ENCODE data around the gene KRT71. TPM values are rescaled to one million over a fixed set of nuclear protein-coding genes. Genes with fewer than 3 reads are reported as not detected.

Gene KRT71
- total and polyA plus RNA-seq, 2 of the 8 experiments (the other 6 are each of a cell fraction or from before 2014, with no cell fraction given), result not detected

DNA sequence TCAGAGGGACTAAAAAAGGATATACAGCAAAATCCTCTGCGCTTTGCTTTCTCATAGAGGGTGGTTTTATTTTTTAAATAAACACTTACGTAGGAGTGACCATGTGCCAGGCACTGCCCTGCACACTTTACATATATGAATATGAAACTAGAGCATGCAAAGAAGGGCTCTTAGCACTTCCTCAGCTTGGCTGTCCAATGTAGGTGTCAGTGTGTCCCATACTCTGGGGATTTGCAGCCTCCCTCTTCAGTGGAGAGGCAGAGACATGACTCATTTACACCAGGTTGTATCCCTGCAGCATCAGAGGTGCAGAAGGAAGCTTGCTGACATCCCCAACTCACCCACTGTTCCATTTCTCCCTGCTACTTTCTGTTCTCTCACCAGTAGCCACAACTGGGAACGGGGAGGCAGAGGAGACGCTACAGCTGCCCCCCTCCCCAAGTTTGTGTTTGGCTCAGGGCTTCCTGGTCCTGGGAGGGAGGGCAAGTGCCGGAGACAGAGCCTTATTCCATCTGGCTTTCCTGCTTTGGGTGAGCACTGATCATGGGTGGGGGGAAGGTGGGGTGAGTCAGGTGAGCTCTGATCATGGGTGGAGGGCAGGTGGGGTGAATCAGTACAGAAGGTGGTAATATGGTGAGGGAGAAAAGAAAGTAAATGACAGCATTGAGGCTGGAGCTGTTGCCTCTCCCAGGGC lies 27.9 kb downstream of the KRT71 start:
- POLR2A ChIA-PET (ENCODE audit: partially characterized antibody), result no interaction called here
- Histone ChIP-seq H3K27me3 (replicated peaks in 1 of 4; ENCODE audit: control insufficient read depth in 3 of 4, extremely low read depth in 1 of 4, insufficient read depth in 3 of 4, low read length in 3 of 4) (no peaks in the 10 kb centered on the region; a peak in 1 of 7 replicates), H3K9ac (replicated peaks in 1 of 4; ENCODE audit: extremely low read depth in 1 of 4, low read depth in 3 of 4, low read length in 3 of 4) (no peak overlapping the region), H3K23me2 (ENCODE audit: low read depth, low read length) (no peaks in the 10 kb centered on the region), H2BK12ac (ENCODE audit: low read depth, low read length) (no peak overlapping the region), H3K36me3 (ENCODE audit: control insufficient read depth in 2 of 4, insufficient read depth in 4 of 4, low read length in 3 of 4) (no peaks in the 10 kb centered on the region), H3K4me1 (replicated peaks in 1 of 4; ENCODE audit: control insufficient read depth in 3 of 4, insufficient read depth in 4 of 4, low read length in 3 of 4) (peaks cover 0 to 1% (median 0%) of the 10 kb centered on the region in 4 experiments; a peak in 1 of 7 replicates), H4K91ac (replicated peaks; ENCODE audit: insufficient read length, low read length) (no peak overlapping the region), H3K4me3 (ENCODE audit: extremely low read depth in 1 of 4, insufficient read depth in 2 of 4, low read depth in 3 of 4, low read length in 4 of 4) (no peak overlapping the region), H3K79me2 (ENCODE audit: control insufficient read depth in 1 of 2, insufficient read depth in 2 of 2, low read length in 2 of 2) (no peaks in the 10 kb centered on the region), H3K9me3 (ENCODE audit: insufficient read depth in 2 of 2, low read depth in 1 of 2, low read length in 1 of 2) (no peaks in the 10 kb centered on the region), H4K5ac (ENCODE audit: insufficient read length, low read depth, low read length) (no peak overlapping the region), H2BK15ac (ENCODE audit: low read length) (no peak overlapping the region), H4K20me1 (replicated peaks in 1 of 2; ENCODE audit: control insufficient read depth in 1 of 2, insufficient read depth in 2 of 2, low read length in 2 of 2) (no peaks in the 10 kb centered on the region), H2BK5ac (ENCODE audit: low read depth, low read length) (no peak overlapping the region), H2AFZ (ENCODE audit: low read length) (no peak overlapping the region), H4K8ac (ENCODE audit: extremely low read depth, insufficient read depth, low read length) (no peak overlapping the region), H3K23ac (ENCODE audit: insufficient read length) (no peak overlapping the region), H2BK120ac (replicated peaks; ENCODE audit: low read depth, low read length) (no peak overlapping the region), H3K4ac (replicated peaks; ENCODE audit: insufficient read length, low read depth, low read length) (no peak overlapping the region), H3K56ac (replicated peaks; ENCODE audit: insufficient read length, low read depth, low read length) (no peak overlapping the region), H2BK20ac (ENCODE audit: low read length) (no peak overlapping the region), H2AK5ac (ENCODE audit: low read depth, low read length) (no peak overlapping the region), H3K14ac (ENCODE audit: insufficient read length) (no peak overlapping the region), H3K4me2 (ENCODE audit: insufficient read depth in 1 of 2, low read depth in 2 of 2, low read length in 2 of 2) (no peak overlapping the region), H3K18ac (ENCODE audit: extremely low read depth, low read length) (no peak overlapping the region), H3K79me1 (ENCODE audit: low read depth, low read length) (no peaks in the 10 kb centered on the region), H3K27ac (ENCODE audit: low read depth, low read length) (no peak overlapping the region)
- FAIRE-seq (no peak), DNase-seq (ENCODE audit: low read depth in 1 of 2, low spot score in 2 of 2) (peak in 1 of 2 experiments; percentile 24)
- WGBS, 2 experiments (ENCODE audit: extremely low coverage in 1 of 2, insufficient coverage in 1 of 2, insufficient read length in 1 of 2, insufficient replicate concordance in 2 of 2, low coverage in 1 of 2, low lambda C conversion rate in 2 of 2, missing lambda C conversion rate in 1 of 2), result 88% methylated on average over 4 of the region's 5 CpGs; no CpG with 5 or more reads in 1 of the 2 experiments
- CTCF ChIA-PET (ENCODE audit: partially characterized antibody), result interaction anchor here (1.0 to 1.2 kb wide), 3 partner anchors 14 to 134 kb away, joined by 3 read pairs; no protein-coding TSS in a partner anchor
- TF ChIP-seq EGR1 (IDR thresholded peaks at IDR 0.05; ENCODE audit: borderline replicate concordance, low read depth, low read length) (no peak), MAFK (IDR thresholded peaks at IDR 0.05; ENCODE audit: low read depth, low read length) (no peak), KDM1A (IDR thresholded peaks at IDR 0.05; ENCODE audit: borderline replicate concordance, low read length) (no peak), SP1 (IDR thresholded peaks at IDR 0.05; ENCODE audit: low read depth, low read length) (no peak), TBP (IDR thresholded peaks at IDR 0.05; ENCODE audit: low read depth, low read length) (no peak), PHF8 (conservative IDR thresholded peaks at IDR 0.05; ENCODE audit: low read depth, low read length) (no peak), CTBP2 (IDR thresholded peaks at IDR 0.05; ENCODE audit: borderline replicate concordance, insufficient read depth, insufficient read length, low read length) (no peak), RFX5 (IDR thresholded peaks at IDR 0.05; ENCODE audit: borderline replicate concordance, low read depth, low read length) (no peak), HDAC6 (IDR thresholded peaks at IDR 0.05; ENCODE audit: low read depth, low read length) (no peak), FOSL1 (IDR thresholded peaks at IDR 0.05; ENCODE audit: insufficient read depth, low read depth, low read length) (no peak), YY1 (IDR thresholded peaks at IDR 0.05; ENCODE audit: low read depth, low read length) (no peak), GABPA (IDR thresholded peaks at IDR 0.05; ENCODE audit: borderline replicate concordance, insufficient read depth, low read length) (no peak), ASH2L (IDR thresholded peaks at IDR 0.05; ENCODE audit: low read length) (no peak), SIX5 (IDR thresholded peaks at IDR 0.05; ENCODE audit: low read depth, low read length) (no peak)

All from H1 (cell line).